Right atrium auricular region (tissue), 2 donors: ENCODE results near the gene CACNA1C. TPM values are rescaled to one million over a fixed set of nuclear protein-coding genes. Genes with fewer than 3 reads are reported as not detected.

Experiments used
- DNase-seq: peaks from one replicate; pipeline ENCODE4 v3.0.0-alpha.2; 2019; ENCODE audit warnings: low spot score
- H3K27ac ChIP-seq, 2 donors: fragments of 200-600 bp; sonication (generic); 1 replicate in 1 of 2; 2 replicates in 1 of 2; pipeline ENCODE4 v1.5.1; 2016 to 2019
- H3K27me3 ChIP-seq, 2 donors: fragments of 200-600 bp; sonication (generic); one replicate each; pipeline versions ENCODE4 v1.5.1 to v1.6.0; 2017 to 2019
- H3K36me3 ChIP-seq: fragments of 200-600 bp; sonication (generic); one replicate; pipeline ENCODE4 v1.5.1; 2016
- H3K4me1 ChIP-seq, 2 donors: fragments of 200-600 bp; sonication (generic); one replicate each; pipeline versions ENCODE4 v1.5.1 to v1.6.0; 2017 to 2019
- H3K4me3 ChIP-seq, 2 donors: fragments of 200-600 bp; sonication (generic); 1 replicate in 1 of 2; 2 replicates in 1 of 2; pipeline ENCODE4 v1.5.1; 2017 to 2019; ENCODE audit warnings: mild to moderate bottlenecking in 1 of 2, moderate library complexity in 1 of 2
- H3K9me3 ChIP-seq, 2 donors: fragments of 200-600 bp; sonication (generic); one replicate each; pipeline ENCODE4 v1.5.1; 2019
- CTCF ChIP-seq, 2 donors: fragments of 200-600 bp; sonication (generic); IDR thresholded peaks; one replicate each; pipeline ENCODE4 v1.5.1; 2019; ENCODE audit warnings: antibody characterized with exemption in 2 of 2
- total RNA-seq, 2 donors: library from RNA; depleted of rRNA; stranded (reverse); fragments of >200 nt; gene quantifications; one replicate each; pipeline ENCODE4 v1.1.0, GENCODE V29; 2016

The CACNA1C gene
- total RNA-seq, 2 donors from 2014 or later: 83.1 to 93.6 TPM

GRCh38 chr12:2300886-2301285, 248.1 kb downstream of the CACNA1C start:
- Histone ChIP-seq H3K36me3 (no peaks in the 10 kb centered on the region), H3K4me1 (peaks cover 0 to 78% of the 10 kb centered on the region in 2 donors), H3K9me3 (no peaks in the 10 kb centered on the region), H3K27me3 (no peaks in the 10 kb centered on the region), H3K4me3 (no peak overlapping the region), H3K27ac (peak overlapping the region; percentile 73 to 79)
- DNase-seq: no peak
- TF ChIP-seq CTCF (IDR thresholded peaks at IDR 0.05): no peak

- Histone ChIP-seq H3K36me3 (no peaks in the 10 kb centered on the region), H3K4me1 (peaks cover 0 to 77% of the 10 kb centered on the region in 2 donors), H3K9me3 (no peaks in the 10 kb centered on the region), H3K27ac (peak overlapping the region; percentile 73 to 79), H3K4me3 (no peak overlapping the region), H3K27me3 (no peaks in the 10 kb centered on the region)
- DNase-seq: no peak
- no peak for TF ChIP-seq CTCF (IDR thresholded peaks at IDR 0.05)
Measured at GRCh38 chr12:2301531-2302461, 249.0 kb downstream of the CACNA1C start.

- Histone ChIP-seq H3K27me3 (no peaks in the 10 kb centered on the region), H3K9me3 (no peaks in the 10 kb centered on the region), H3K36me3 (no peaks in the 10 kb centered on the region), H3K27ac (peak overlapping the region; percentile 73 to 79), H3K4me3 (no peak overlapping the region), H3K4me1 (peaks cover 0 to 70% of the 10 kb centered on the region in 2 donors)
- DNase-seq: no peak
- TF ChIP-seq CTCF (IDR thresholded peaks at IDR 0.05): no peak
Measured at GRCh38 chr12:2302711-2303580, 250.2 kb downstream of the CACNA1C start.

- no peaks in the 10 kb centered on the region for H3K27me3 ChIP-seq
- H3K4me1 ChIP-seq: peaks cover 0 to 65% of the 10 kb centered on the region in 2 donors
- no peak overlapping the region for H3K4me3 ChIP-seq
- peak overlapping the region; percentile 56 to 73 for H3K27ac ChIP-seq
- TF ChIP-seq CTCF (IDR thresholded peaks at IDR 0.05): peak in 1 of 2 donors; percentile 34
- no peak for DNase-seq
- no peaks in the 10 kb centered on the region for H3K36me3 ChIP-seq
- H3K9me3 ChIP-seq: no peaks in the 10 kb centered on the region
Measured at GRCh38 chr12:2304223-2304622, 251.4 kb downstream of the CACNA1C start.

- Histone ChIP-seq H3K36me3 (peaks cover 6% of the 10 kb centered on the region), H3K4me1 (peaks cover 0 to 59% of the 10 kb centered on the region in 2 donors), H3K27me3 (no peaks in the 10 kb centered on the region), H3K9me3 (no peaks in the 10 kb centered on the region), H3K4me3 (no peak overlapping the region), H3K27ac (peak overlapping the region; percentile 31 to 42)
- DNase-seq: no peak
- no peak for TF ChIP-seq CTCF (IDR thresholded peaks at IDR 0.05)
Measured at GRCh38 chr12:2306012-2306411, 253.2 kb downstream of the CACNA1C start.
